Osteoblast (primary cell): ENCODE results near the gene ITSN1. TPM values are rescaled to one million over a fixed set of nuclear protein-coding genes. Genes with fewer than 3 reads are reported as not detected.

ENCODE experiments used
- DNase-seq: peaks from one replicate; pipeline ENCODE4 v3.0.0; 2011; ENCODE audit warnings: low spot score, mixed read lengths; ENCODE audit not compliant: insufficient read length; ENCODE audit errors: missing footprints
- H2AFZ ChIP-seq: 2 replicates; pipeline ENCODE4 v1.6.0; 2011; ENCODE audit warnings: mild to moderate bottlenecking, low read length
- H3K27ac ChIP-seq: 2 replicates; pipeline ENCODE4 v1.5.1; 2011; ENCODE audit warnings: mild to moderate bottlenecking, low read depth, low read length, moderate library complexity
- H3K27me3 ChIP-seq: 2 replicates; pipeline ENCODE4 v1.6.0; 2012; ENCODE audit warnings: mild to moderate bottlenecking, control low read depth, inconsistent platforms, low read length, moderate library complexity; ENCODE audit not compliant: insufficient read depth
- H3K36me3 ChIP-seq: 2 replicates; pipeline ENCODE4 v1.5.1; 2011; ENCODE audit warnings: mild to moderate bottlenecking, low read length, control low read depth, moderate library complexity; ENCODE audit not compliant: insufficient read depth
- H3K4me1 ChIP-seq: 2 replicates; pipeline ENCODE4 v1.5.1; 2011; ENCODE audit warnings: mild to moderate bottlenecking, low read length, control low read depth, moderate library complexity; ENCODE audit not compliant: insufficient read depth
- H3K4me2 ChIP-seq: 2 replicates; pipeline ENCODE4 v1.6.0; 2011; ENCODE audit warnings: mild to moderate bottlenecking, low read length; ENCODE audit not compliant: insufficient read depth
- H3K4me3 ChIP-seq: fragments of 200-600 bp; sonication (generic); 3 replicates; pipeline ENCODE4 v1.5.1; 2012; ENCODE audit warnings: mild to moderate bottlenecking, low read length, inconsistent platforms; ENCODE audit not compliant: insufficient read depth
- H3K79me2 ChIP-seq: 2 replicates; pipeline ENCODE4 v1.6.0; 2012; ENCODE audit warnings: mild to moderate bottlenecking, low read length, control low read depth, inconsistent platforms; ENCODE audit not compliant: insufficient read depth
- H3K9me3 ChIP-seq: 2 replicates; pipeline ENCODE4 v1.5.1; 2011; ENCODE audit warnings: low read depth, low read length, control low read depth
- H4K20me1 ChIP-seq: 2 replicates; pipeline ENCODE4 v1.6.0; 2012; ENCODE audit warnings: mild to moderate bottlenecking, low read length, control low read depth; ENCODE audit not compliant: insufficient read depth
- total RNA-seq: library from RNA; depleted of rRNA; stranded (reverse); fragments of >200 nt; gene quantifications from 2 replicates; pipeline ENCODE4 v1.2.3, GENCODE V29; 2012
- TF ChIP-seq, protein P1 (sequence below): IDR thresholded peaks from 2 replicates; pipeline ENCODE4 v1.5.1; 2011; ENCODE audit warnings: mild to moderate bottlenecking, low read depth, low read length, moderate library complexity; ENCODE audit errors: extremely low read depth

ITSN1 gene
- total RNA-seq, 1 donor, result 42.7 TPM

DNA sequence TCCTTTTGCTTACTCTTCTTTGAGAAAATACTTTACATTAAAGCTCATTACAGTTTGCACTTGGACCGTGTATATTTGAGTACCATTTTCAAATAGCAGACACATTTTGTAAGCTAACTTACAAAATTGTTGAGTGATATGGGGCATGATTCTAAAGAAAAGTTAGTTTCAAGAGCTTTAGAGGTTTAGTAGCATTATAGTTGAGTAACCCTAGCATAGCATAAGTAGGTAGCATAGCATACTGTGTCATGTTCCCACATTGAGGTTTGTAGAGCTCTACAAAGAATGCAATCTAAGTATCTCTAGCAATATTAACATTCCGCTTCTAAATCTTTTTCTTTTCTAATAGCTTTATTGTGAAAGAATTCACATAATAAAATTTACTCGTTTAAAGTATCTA lies 92.0 kb downstream of the ITSN1 start:
- Histone ChIP-seq H3K27ac (no peak overlapping the region), H4K20me1 (no peaks in the 10 kb centered on the region), H3K4me3 (no peak overlapping the region), H3K36me3 (no peaks in the 10 kb centered on the region), H3K4me2 (no peak overlapping the region), H3K79me2 (no peaks in the 10 kb centered on the region), H3K9me3 (no peaks in the 10 kb centered on the region), H3K27me3 (no peaks in the 10 kb centered on the region), H3K4me1 (peaks cover 3% of the 10 kb centered on the region), H2AFZ (no peak overlapping the region)
- DNase-seq, result no peak
- TF ChIP-seq, protein P1, sequence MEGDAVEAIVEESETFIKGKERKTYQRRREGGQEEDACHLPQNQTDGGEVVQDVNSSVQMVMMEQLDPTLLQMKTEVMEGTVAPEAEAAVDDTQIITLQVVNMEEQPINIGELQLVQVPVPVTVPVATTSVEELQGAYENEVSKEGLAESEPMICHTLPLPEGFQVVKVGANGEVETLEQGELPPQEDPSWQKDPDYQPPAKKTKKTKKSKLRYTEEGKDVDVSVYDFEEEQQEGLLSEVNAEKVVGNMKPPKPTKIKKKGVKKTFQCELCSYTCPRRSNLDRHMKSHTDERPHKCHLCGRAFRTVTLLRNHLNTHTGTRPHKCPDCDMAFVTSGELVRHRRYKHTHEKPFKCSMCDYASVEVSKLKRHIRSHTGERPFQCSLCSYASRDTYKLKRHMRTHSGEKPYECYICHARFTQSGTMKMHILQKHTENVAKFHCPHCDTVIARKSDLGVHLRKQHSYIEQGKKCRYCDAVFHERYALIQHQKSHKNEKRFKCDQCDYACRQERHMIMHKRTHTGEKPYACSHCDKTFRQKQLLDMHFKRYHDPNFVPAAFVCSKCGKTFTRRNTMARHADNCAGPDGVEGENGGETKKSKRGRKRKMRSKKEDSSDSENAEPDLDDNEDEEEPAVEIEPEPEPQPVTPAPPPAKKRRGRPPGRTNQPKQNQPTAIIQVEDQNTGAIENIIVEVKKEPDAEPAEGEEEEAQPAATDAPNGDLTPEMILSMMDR, result no peak

DNA sequence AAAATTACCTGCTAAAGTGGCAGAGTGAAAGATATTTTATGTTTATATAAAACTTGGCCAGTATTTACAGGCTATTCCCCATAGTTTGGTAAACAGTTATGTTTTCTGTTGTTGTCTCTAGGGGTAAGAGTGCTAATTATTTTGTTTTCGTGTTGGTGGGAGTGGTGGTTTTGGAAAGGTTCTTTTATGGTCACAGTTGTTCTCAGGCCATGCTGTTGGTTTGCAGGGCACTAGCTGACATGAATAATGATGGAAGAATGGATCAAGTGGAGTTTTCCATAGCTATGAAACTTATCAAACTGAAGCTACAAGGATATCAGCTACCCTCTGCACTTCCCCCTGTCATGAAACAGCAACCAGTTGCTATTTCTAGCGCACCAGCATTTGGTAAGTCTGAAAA lies 92.5 kb downstream of the ITSN1 start:
- no peaks in the 10 kb centered on the region for H3K9me3 ChIP-seq
- no peak overlapping the region for H3K4me2 ChIP-seq
- TF ChIP-seq, protein P1, result no peak
- no peaks in the 10 kb centered on the region for H3K27me3 ChIP-seq
- no peak for DNase-seq
- H3K4me1 ChIP-seq, result peaks cover 3% of the 10 kb centered on the region
- H3K79me2 ChIP-seq, result no peaks in the 10 kb centered on the region
- no peak overlapping the region for H3K4me3 ChIP-seq
- H3K36me3 ChIP-seq, result no peaks in the 10 kb centered on the region
- no peak overlapping the region for H3K27ac ChIP-seq
- H2AFZ ChIP-seq, result no peak overlapping the region
- H4K20me1 ChIP-seq, result no peaks in the 10 kb centered on the region

DNA sequence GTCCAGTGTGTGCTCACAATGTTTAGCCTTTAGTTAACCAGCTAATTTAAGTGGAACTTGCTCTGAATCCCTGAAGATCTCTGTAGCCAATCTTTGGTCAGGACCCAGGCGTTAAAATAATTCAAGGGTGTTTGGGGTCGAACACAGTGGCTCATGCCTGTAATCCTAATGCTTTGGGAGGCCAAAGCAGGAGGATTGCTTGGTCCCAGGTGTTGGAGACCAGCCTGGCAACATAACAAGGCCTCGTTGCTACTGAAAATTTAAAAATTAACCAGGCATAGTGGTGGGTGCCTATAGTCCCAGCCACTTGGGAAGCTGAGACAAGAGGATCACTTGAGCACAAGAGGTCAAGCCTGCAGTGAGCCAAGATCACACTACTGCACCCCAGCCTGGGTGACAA lies 94.3 kb downstream of the ITSN1 start:
- DNase-seq, result no peak
- TF ChIP-seq, protein P1, result no peak
- H3K4me1 ChIP-seq, result peaks cover 3% of the 10 kb centered on the region
- H3K27ac ChIP-seq, result no peak overlapping the region
- H3K36me3 ChIP-seq, result no peaks in the 10 kb centered on the region
- H3K4me3 ChIP-seq, result no peak overlapping the region
- no peak overlapping the region for H3K4me2 ChIP-seq
- H3K27me3 ChIP-seq, result no peaks in the 10 kb centered on the region
- no peak overlapping the region for H2AFZ ChIP-seq
- H4K20me1 ChIP-seq, result no peaks in the 10 kb centered on the region
- no peaks in the 10 kb centered on the region for H3K9me3 ChIP-seq
- no peaks in the 10 kb centered on the region for H3K79me2 ChIP-seq

DNA sequence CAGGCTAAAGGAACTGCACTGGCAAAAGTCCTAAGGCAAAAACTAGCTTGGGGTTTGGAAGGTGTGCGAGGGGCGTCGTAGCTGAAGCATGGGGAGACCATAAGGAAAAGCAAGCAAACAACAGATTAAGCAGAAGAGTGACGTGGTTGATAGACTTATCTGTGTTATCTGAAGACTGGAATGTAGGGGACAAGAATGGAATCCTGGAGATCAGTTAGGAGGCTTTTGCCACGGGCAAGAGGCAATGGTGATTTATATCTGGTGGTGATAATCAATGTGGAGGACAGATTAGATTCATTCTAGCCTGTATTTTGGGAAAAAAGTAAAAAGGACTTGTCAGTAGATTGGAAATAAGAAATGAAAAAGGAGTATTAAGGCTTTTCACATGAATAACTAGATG lies 97.4 kb downstream of the ITSN1 start:
- Histone ChIP-seq H3K4me2 (no peak overlapping the region), H4K20me1 (no peaks in the 10 kb centered on the region), H3K4me3 (no peak overlapping the region), H3K27ac (no peak overlapping the region), H3K4me1 (peaks cover 3% of the 10 kb centered on the region), H3K79me2 (no peaks in the 10 kb centered on the region), H3K27me3 (no peaks in the 10 kb centered on the region), H3K36me3 (no peaks in the 10 kb centered on the region), H3K9me3 (no peaks in the 10 kb centered on the region), H2AFZ (no peak overlapping the region)
- no peak for DNase-seq
- TF ChIP-seq, protein P1, result no peak
